SH-SY5Y (cell line): ENCODE results near the gene TGM5.

Experiments
- GATA2 ChIP-seq: IDR thresholded peaks from 2 replicates; pipeline ENCODE4 v1.6.1; 2011; ENCODE audit warnings: mild to moderate bottlenecking, low read depth, low read length
- GATA3 ChIP-seq: IDR thresholded peaks from 2 replicates; pipeline ENCODE4 v1.6.1; 2011; ENCODE audit warnings: low read depth, mild to moderate bottlenecking, low read length, moderate library complexity

The TGM5 gene

GRCh38 chr15:43185157-43186002, 81.3 kb downstream of the TGM5 start, which contains the start of gene CCNDBP1:
Gene CCNDBP1 (plus strand): TSS chr15:43185403. CDS start chr15:43185499, 96 bp downstream.
- TF ChIP-seq GATA2: peak; percentile 56
- TF ChIP-seq GATA3: no peak

DNA sequence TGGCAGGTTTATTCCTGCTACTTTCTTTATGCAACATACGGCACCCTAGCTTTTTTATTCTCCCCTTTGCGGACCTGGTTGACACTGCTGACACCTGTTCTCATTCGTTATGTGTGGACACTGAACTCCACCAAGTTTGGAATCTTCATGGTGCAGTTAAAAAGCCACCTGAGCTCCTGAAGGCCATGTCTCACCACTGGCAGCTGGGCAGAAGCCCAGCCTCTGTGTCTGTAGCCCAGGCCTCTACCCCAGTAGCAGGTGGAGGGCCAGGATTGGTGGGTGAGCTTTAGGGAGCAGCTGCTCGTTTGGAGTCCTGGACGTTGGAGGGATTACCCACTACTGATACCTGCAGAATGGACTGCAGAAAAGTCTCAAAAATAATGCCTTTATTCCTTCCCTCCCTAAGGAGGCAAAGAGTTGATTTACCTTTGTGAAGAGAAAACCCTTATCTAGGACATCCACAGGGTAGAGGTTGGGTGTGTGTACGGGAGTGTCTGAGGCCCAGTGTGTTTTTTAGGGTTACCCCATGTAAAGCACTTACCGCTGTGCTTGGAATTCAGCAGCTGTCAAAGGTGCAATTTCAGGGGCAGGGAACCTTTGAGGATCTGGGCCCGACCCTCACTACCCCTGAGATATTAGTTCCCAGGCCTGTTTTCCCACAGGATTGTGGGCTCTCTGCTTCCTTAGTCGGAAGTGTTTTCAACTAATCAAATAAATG, 82.2 kb downstream of the TGM5 start:
- TF ChIP-seq GATA3 (no peak), GATA2 (no peak)

GRCh38 chr15:43183270-43183669, 83.5 kb downstream of the TGM5 start:
- TF ChIP-seq GATA3 (no peak), GATA2 (no peak)
